RWPE2 (cell line): ENCODE measurements around the gene LAD1.

Source experiments
- ATAC-seq: fragments of 200-7000 bp; cut with Tn5 transposase; 3 replicates; pipeline ENCODE4 v1.9.1; 2021; ENCODE audit warnings: low read depth
- DNase-seq: peaks from one replicate; pipeline ENCODE4 v3.0.0-alpha.2; 2020; ENCODE audit warnings: low spot score
- H3K27ac ChIP-seq: fragments of 450-650 bp; 2 replicates; pipeline ENCODE4 v1.5.1; 2017; ENCODE audit warnings: mild to moderate bottlenecking; ENCODE audit not compliant: poor library complexity, severe bottlenecking
- H3K27me3 ChIP-seq: fragments of 250-450 bp; sonication (Bioruptor Pico); 2 replicates; pipeline ENCODE4 v1.5.1; 2021; ENCODE audit warnings: mild to moderate bottlenecking, moderate library complexity; ENCODE audit not compliant: insufficient read depth, poor library complexity, severe bottlenecking
- H3K36me3 ChIP-seq: fragments of 250-450 bp; sonication (Bioruptor Pico); 2 replicates; pipeline ENCODE4 v1.5.1; 2020; ENCODE audit warnings: low read depth, mild to moderate bottlenecking, moderate library complexity
- H3K4me1 ChIP-seq: fragments of 250-450 bp; sonication (Bioruptor Pico); 2 replicates; pipeline ENCODE4 v1.5.1; 2021; ENCODE audit warnings: mild to moderate bottlenecking, moderate library complexity; ENCODE audit not compliant: insufficient read depth, poor library complexity, severe bottlenecking
- H3K4me3 ChIP-seq: fragments of 250-450 bp; sonication (Bioruptor Pico); 2 replicates; pipeline ENCODE4 v1.5.1; 2021; ENCODE audit warnings: mild to moderate bottlenecking, moderate library complexity; ENCODE audit not compliant: severe bottlenecking
- H3K9me3 ChIP-seq: fragments of 250-450 bp; sonication (Bioruptor Pico); 2 replicates; pipeline ENCODE4 v1.5.1; 2021; ENCODE audit warnings: mild to moderate bottlenecking, moderate library complexity; ENCODE audit not compliant: severe bottlenecking
- CTCF ChIP-seq: fragments of 450-650 bp; IDR thresholded peaks from one replicate; pipeline ENCODE4 v1.5.1; 2017; ENCODE audit warnings: mild to moderate bottlenecking, moderate library complexity; ENCODE audit not compliant: poor library complexity, severe bottlenecking

The LAD1 gene

GRCh38 chr1:201384406-201384782, 14.7 kb downstream of the LAD1 start:
- Histone ChIP-seq H3K27me3 (no peaks in the 10 kb centered on the region), H3K9me3 (no peaks in the 10 kb centered on the region), H3K36me3 (peaks cover 64% of the 10 kb centered on the region), H3K4me3 (no peak overlapping the region), H3K4me1 (peaks cover 14% of the 10 kb centered on the region), H3K27ac (peak overlapping the region; percentile 80)
- DNase-seq (no peak), ATAC-seq (peak; percentile 28)
- no peak for TF ChIP-seq CTCF

- H3K27ac ChIP-seq: peak overlapping the region; percentile 80
- peaks cover 14% of the 10 kb centered on the region for H3K4me1 ChIP-seq
- no peak for DNase-seq
- no peaks in the 10 kb centered on the region for H3K27me3 ChIP-seq
- TF ChIP-seq CTCF: no peak
- no peaks in the 10 kb centered on the region for H3K9me3 ChIP-seq
- peaks cover 59% of the 10 kb centered on the region for H3K36me3 ChIP-seq
- peak; percentile 77 for ATAC-seq
- no peak overlapping the region for H3K4me3 ChIP-seq
Observed at GRCh38 chr1:201383647-201384405, 15.3 kb downstream of the LAD1 start.

GRCh38 chr1:201381130-201381529, 18.0 kb downstream of the LAD1 start:
- TF ChIP-seq CTCF: no peak
- Histone ChIP-seq H3K9me3 (no peaks in the 10 kb centered on the region), H3K27me3 (no peaks in the 10 kb centered on the region), H3K4me3 (no peak overlapping the region), H3K4me1 (peaks cover 15% of the 10 kb centered on the region), H3K36me3 (peaks cover 35% of the 10 kb centered on the region), H3K27ac (no peak overlapping the region)
- no peak for ATAC-seq
- DNase-seq: no peak

GRCh38 chr1:201379733-201380242, 19.3 kb downstream of the LAD1 start:
- no peak for DNase-seq
- H3K36me3 ChIP-seq: peaks cover 22% of the 10 kb centered on the region
- TF ChIP-seq CTCF: no peak
- no peak for ATAC-seq
- peaks cover 13% of the 10 kb centered on the region for H3K4me1 ChIP-seq
- H3K27me3 ChIP-seq: no peaks in the 10 kb centered on the region
- no peak overlapping the region for H3K27ac ChIP-seq
- H3K9me3 ChIP-seq: no peaks in the 10 kb centered on the region
- no peak overlapping the region for H3K4me3 ChIP-seq

- peaks cover 5% of the 10 kb centered on the region for H3K27me3 ChIP-seq
- H3K36me3 ChIP-seq: peaks cover 12% of the 10 kb centered on the region
- DNase-seq (no peak), ATAC-seq (no peak)
- no peak overlapping the region for H3K4me3 ChIP-seq
- H3K27ac ChIP-seq: no peak overlapping the region
- TF ChIP-seq CTCF: no peak
- H3K9me3 ChIP-seq: no peaks in the 10 kb centered on the region
- peaks cover 5% of the 10 kb centered on the region for H3K4me1 ChIP-seq
Observed at GRCh38 chr1:201378804-201379203, 20.3 kb downstream of the LAD1 start.
